ENCODE results near the gene KCNH4.
"Not testable (repeated sequence)": the region's sequence is repeated elsewhere in the genome, so short reads cannot be mapped to it uniquely, and the experiment has no call there.

The KCNH4 gene

GRCh38 chr17:42212382-42212781 lies 31.4 kb upstream of the KCNH4 start:
- no peaks in the 10 kb centered on the region for H3K9me3 ChIP-seq (ENCODE audit: control insufficient read depth, low read length)
- no peak overlapping the region for H3K23ac ChIP-seq (ENCODE audit: low read length in 2 of 2)
- no peak overlapping the region for H2BK120ac ChIP-seq (ENCODE audit: low read depth, low read length)
- no peak overlapping the region for H2AK5ac ChIP-seq (ENCODE audit: low read length, severe bottlenecking)
- H3K36me3 ChIP-seq (ENCODE audit: control insufficient read depth in 1 of 2, insufficient read depth in 2 of 2, low read depth in 1 of 2, low read length in 2 of 2), result peaks cover 49 to 66% of the 10 kb centered on the region in 2 experiments
- H3K18ac ChIP-seq (ENCODE audit: low read depth in 1 of 2, low read length in 2 of 2), result no peak overlapping the region
- WGBS, result 96% methylated on average over 7 of the region's 7 CpGs
- H3K79me1 ChIP-seq (replicated peaks; ENCODE audit: low read length, poor library complexity, severe bottlenecking), result no peaks in the 10 kb centered on the region
- H2BK12ac ChIP-seq (ENCODE audit: low read length in 2 of 2), result no peak overlapping the region
- H3K4me2 ChIP-seq (ENCODE audit: low read length, poor library complexity, severe bottlenecking), result no peak overlapping the region
- no peak for DNase-seq
- no peaks in the 10 kb centered on the region for H3K27me3 ChIP-seq (ENCODE audit: control insufficient read depth in 1 of 2, insufficient read depth in 1 of 2, low read length in 2 of 2)
- H4K8ac ChIP-seq (ENCODE audit: low read length), result no peak overlapping the region
- no peaks in the 10 kb centered on the region for H3K4me1 ChIP-seq (ENCODE audit: control insufficient read depth, insufficient read depth, low read depth, low read length)
- no peak overlapping the region for H4K91ac ChIP-seq (ENCODE audit: low read length)
- H3K9ac ChIP-seq (ENCODE audit: low read length), result peak overlapping the region; percentile 53
- H3K4ac ChIP-seq (ENCODE audit: low read depth in 1 of 2, low read length in 2 of 2), result no peak overlapping the region
- H2BK15ac ChIP-seq (ENCODE audit: low read depth, poor library complexity, severe bottlenecking), result no peak overlapping the region
- no peak overlapping the region for H3K4me3 ChIP-seq (ENCODE audit: insufficient read depth in 1 of 2, low read depth in 1 of 2, low read length in 2 of 2)
- H3K14ac ChIP-seq (ENCODE audit: low read length in 2 of 2), result no peak overlapping the region
- no peak overlapping the region for H2BK5ac ChIP-seq (ENCODE audit: low read depth, low read length, poor library complexity, severe bottlenecking)
- no peak overlapping the region for H3K27ac ChIP-seq (ENCODE audit: low read length, poor library complexity, severe bottlenecking)
- H2AFZ ChIP-seq (ENCODE audit: low read depth, low read length), result no peak overlapping the region

GRCh38 chr17:42211921-42212341 lies 31.0 kb upstream of the KCNH4 start:
- not testable (repeated sequence) for DNase-seq; H3K27ac ChIP-seq (ENCODE audit: low read length, poor library complexity, severe bottlenecking); H3K4me3 ChIP-seq (ENCODE audit: insufficient read depth in 1 of 2, low read depth in 1 of 2, low read length in 2 of 2); H4K91ac ChIP-seq (ENCODE audit: low read length); H2BK120ac ChIP-seq (ENCODE audit: low read depth, low read length); H2AFZ ChIP-seq (ENCODE audit: low read depth, low read length); H3K9me3 ChIP-seq (ENCODE audit: control insufficient read depth, low read length); H3K14ac ChIP-seq (ENCODE audit: low read length in 2 of 2); H3K4me2 ChIP-seq (ENCODE audit: low read length, poor library complexity, severe bottlenecking); H3K4ac ChIP-seq (ENCODE audit: low read depth in 1 of 2, low read length in 2 of 2); H2BK5ac ChIP-seq (ENCODE audit: low read depth, low read length, poor library complexity, severe bottlenecking); H3K18ac ChIP-seq (ENCODE audit: low read depth in 1 of 2, low read length in 2 of 2); H2BK15ac ChIP-seq (ENCODE audit: low read depth, poor library complexity, severe bottlenecking); H3K27me3 ChIP-seq (ENCODE audit: control insufficient read depth in 1 of 2, insufficient read depth in 1 of 2, low read length in 2 of 2); H4K8ac ChIP-seq (ENCODE audit: low read length); H2BK12ac ChIP-seq (ENCODE audit: low read length in 2 of 2); H2AK5ac ChIP-seq (ENCODE audit: low read length, severe bottlenecking); H3K79me1 ChIP-seq (replicated peaks; ENCODE audit: low read length, poor library complexity, severe bottlenecking); H3K23ac ChIP-seq (ENCODE audit: low read length in 2 of 2); H3K4me1 ChIP-seq (ENCODE audit: control insufficient read depth, insufficient read depth, low read depth, low read length)
- Histone ChIP-seq H3K36me3 (ENCODE audit: control insufficient read depth in 1 of 2, insufficient read depth in 2 of 2, low read depth in 1 of 2, low read length in 2 of 2) (peaks cover 46 to 66% of the 10 kb centered on the region in 2 experiments), H3K9ac (ENCODE audit: low read length) (peak overlapping the region; percentile 53)
- WGBS, result 94% methylated on average over 7 of the region's 9 CpGs

DNA sequence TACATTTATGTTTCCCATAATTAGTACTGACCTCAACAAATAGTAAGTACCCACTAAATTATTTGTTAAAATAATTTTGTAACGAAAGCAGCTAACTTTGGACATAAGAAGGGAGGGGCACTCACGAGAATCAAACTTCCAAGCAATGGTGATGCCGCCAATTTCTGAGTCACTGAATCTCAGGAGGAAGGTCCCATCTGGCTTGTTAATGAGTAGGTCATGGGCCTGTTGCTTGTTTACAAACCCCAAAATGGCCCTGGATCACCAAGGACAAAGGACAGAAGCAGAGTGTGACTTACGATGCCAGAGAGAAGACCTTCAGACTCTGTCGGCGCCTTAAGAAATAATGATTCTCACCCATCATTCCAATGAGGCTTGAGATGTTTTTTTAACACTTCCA lies 29.1 kb upstream of the KCNH4 start:
- 89% methylated on average over 6 of the region's 6 CpGs for WGBS
- Histone ChIP-seq H3K4ac (ENCODE audit: low read depth in 1 of 2, low read length in 2 of 2) (no peak overlapping the region), H2AFZ (ENCODE audit: low read depth, low read length) (no peak overlapping the region), H2BK12ac (ENCODE audit: low read length in 2 of 2) (no peak overlapping the region), H3K14ac (ENCODE audit: low read length in 2 of 2) (no peak overlapping the region), H2BK120ac (ENCODE audit: low read depth, low read length) (no peak overlapping the region), H2BK5ac (ENCODE audit: low read depth, low read length, poor library complexity, severe bottlenecking) (no peak overlapping the region), H3K23ac (ENCODE audit: low read length in 2 of 2) (no peak overlapping the region), H2BK15ac (ENCODE audit: low read depth, poor library complexity, severe bottlenecking) (no peak overlapping the region), H3K27me3 (ENCODE audit: control insufficient read depth in 1 of 2, insufficient read depth in 1 of 2, low read length in 2 of 2) (no peaks in the 10 kb centered on the region), H3K18ac (ENCODE audit: low read depth in 1 of 2, low read length in 2 of 2) (no peak overlapping the region), H3K4me3 (ENCODE audit: insufficient read depth in 1 of 2, low read depth in 1 of 2, low read length in 2 of 2) (no peak overlapping the region), H3K9ac (ENCODE audit: low read length) (no peak overlapping the region), H3K79me1 (replicated peaks; ENCODE audit: low read length, poor library complexity, severe bottlenecking) (no peaks in the 10 kb centered on the region), H3K4me1 (ENCODE audit: control insufficient read depth, insufficient read depth, low read depth, low read length) (no peaks in the 10 kb centered on the region), H3K4me2 (ENCODE audit: low read length, poor library complexity, severe bottlenecking) (no peak overlapping the region), H2AK5ac (ENCODE audit: low read length, severe bottlenecking) (no peak overlapping the region), H4K8ac (ENCODE audit: low read length) (no peak overlapping the region), H4K91ac (ENCODE audit: low read length) (no peak overlapping the region), H3K9me3 (ENCODE audit: control insufficient read depth, low read length) (no peaks in the 10 kb centered on the region), H3K27ac (ENCODE audit: low read length, poor library complexity, severe bottlenecking) (no peak overlapping the region), H3K36me3 (ENCODE audit: control insufficient read depth in 1 of 2, insufficient read depth in 2 of 2, low read depth in 1 of 2, low read length in 2 of 2) (peaks cover 44 to 66% of the 10 kb centered on the region in 2 experiments)
- DNase-seq, result no peak

GRCh38 chr17:42206153-42206612 lies 25.2 kb upstream of the KCNH4 start:
- H2BK12ac ChIP-seq (ENCODE audit: low read length in 2 of 2); H4K8ac ChIP-seq (ENCODE audit: low read length); H3K9me3 ChIP-seq (ENCODE audit: control insufficient read depth, low read length); H3K27ac ChIP-seq (ENCODE audit: low read length, poor library complexity, severe bottlenecking); H2AFZ ChIP-seq (ENCODE audit: low read depth, low read length); DNase-seq; H3K18ac ChIP-seq (ENCODE audit: low read depth in 1 of 2, low read length in 2 of 2); H3K4me2 ChIP-seq (ENCODE audit: low read length, poor library complexity, severe bottlenecking); H3K14ac ChIP-seq (ENCODE audit: low read length in 2 of 2); H3K23ac ChIP-seq (ENCODE audit: low read length in 2 of 2); H3K9ac ChIP-seq (ENCODE audit: low read length); H3K27me3 ChIP-seq (ENCODE audit: control insufficient read depth in 1 of 2, insufficient read depth in 1 of 2, low read length in 2 of 2); H4K91ac ChIP-seq (ENCODE audit: low read length); H2AK5ac ChIP-seq (ENCODE audit: low read length, severe bottlenecking); H2BK15ac ChIP-seq (ENCODE audit: low read depth, poor library complexity, severe bottlenecking); H2BK120ac ChIP-seq (ENCODE audit: low read depth, low read length); H3K79me1 ChIP-seq (replicated peaks; ENCODE audit: low read length, poor library complexity, severe bottlenecking); H2BK5ac ChIP-seq (ENCODE audit: low read depth, low read length, poor library complexity, severe bottlenecking); H3K4me1 ChIP-seq (ENCODE audit: control insufficient read depth, insufficient read depth, low read depth, low read length); H3K4me3 ChIP-seq (ENCODE audit: insufficient read depth in 1 of 2, low read depth in 1 of 2, low read length in 2 of 2); H3K4ac ChIP-seq (ENCODE audit: low read depth in 1 of 2, low read length in 2 of 2): not testable (repeated sequence)
- WGBS, result 97% methylated on average over 5 of the region's 8 CpGs
- H3K36me3 ChIP-seq (ENCODE audit: control insufficient read depth in 1 of 2, insufficient read depth in 2 of 2, low read depth in 1 of 2, low read length in 2 of 2), result peaks cover 52 to 82% of the 10 kb centered on the region in 2 experiments
